ENCODE measurements around the gene SMCHD1.
"Not testable (repeated sequence)": the region's sequence is repeated elsewhere in the genome, so short reads cannot be mapped to it uniquely, and the experiment has no call there.

Gene SMCHD1

DNA sequence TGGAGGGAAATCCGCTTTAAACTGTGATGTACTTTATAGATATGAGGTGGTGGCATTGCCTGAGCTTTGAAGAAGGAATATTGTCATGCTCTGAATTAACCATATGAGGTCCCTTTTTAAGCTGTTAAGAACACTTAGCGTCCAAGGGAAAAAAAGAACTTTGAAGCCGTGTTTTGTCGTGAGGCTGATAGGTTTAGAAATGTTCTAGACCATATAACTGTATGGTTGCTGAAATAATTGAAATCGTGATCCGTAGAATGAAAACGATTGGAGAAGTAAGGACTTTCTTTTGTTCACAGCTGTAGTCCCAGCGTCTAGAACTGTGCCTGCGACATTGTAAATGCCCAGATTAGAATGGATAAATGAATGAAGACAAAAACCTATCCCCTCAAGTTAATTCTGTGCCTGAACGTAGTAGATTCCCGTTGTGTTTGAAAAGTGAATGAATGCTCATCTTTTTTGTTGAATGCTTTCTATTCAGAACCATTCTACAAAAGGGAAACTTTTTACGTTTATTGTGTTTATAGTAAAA is 1.5 kb downstream of the SMCHD1 start:
- DNase-seq (ENCODE audit: low read depth in 3 of 3, low spot score in 1 of 3): no peak

DNA sequence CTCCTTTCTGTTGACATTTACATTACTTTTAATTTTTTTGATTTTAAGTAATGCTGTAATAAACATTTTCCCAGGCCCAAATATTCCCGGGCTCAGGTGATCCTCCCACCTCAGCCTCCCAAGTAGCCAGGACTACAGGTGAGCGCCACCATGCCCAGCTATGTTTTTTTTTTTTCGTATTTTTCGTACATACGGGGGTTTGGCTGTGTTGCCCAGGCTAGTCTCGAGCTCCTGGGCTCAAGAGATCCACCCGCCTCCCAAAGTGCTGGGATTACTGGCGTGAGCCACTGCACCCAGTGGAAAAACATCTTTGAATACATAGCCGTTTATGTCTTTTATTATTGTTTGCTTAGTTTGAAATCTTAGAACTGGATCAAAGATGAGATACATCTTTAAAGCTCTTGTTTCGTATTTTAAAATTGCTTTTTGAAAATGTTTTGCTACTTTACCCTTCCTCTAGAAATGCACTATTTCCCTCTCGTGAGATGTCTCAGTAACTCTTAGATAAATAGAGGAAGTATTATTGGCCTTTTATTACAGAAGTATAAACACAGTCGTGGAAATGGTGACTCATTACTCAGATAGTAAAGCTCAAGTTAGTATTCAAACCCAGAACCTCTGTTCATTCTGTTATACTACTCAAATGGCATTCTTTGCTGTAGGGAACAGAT is 2.4 kb downstream of the SMCHD1 start:
- DNase-seq (ENCODE audit: low read depth in 3 of 3, low spot score in 1 of 3): no peak

DNA sequence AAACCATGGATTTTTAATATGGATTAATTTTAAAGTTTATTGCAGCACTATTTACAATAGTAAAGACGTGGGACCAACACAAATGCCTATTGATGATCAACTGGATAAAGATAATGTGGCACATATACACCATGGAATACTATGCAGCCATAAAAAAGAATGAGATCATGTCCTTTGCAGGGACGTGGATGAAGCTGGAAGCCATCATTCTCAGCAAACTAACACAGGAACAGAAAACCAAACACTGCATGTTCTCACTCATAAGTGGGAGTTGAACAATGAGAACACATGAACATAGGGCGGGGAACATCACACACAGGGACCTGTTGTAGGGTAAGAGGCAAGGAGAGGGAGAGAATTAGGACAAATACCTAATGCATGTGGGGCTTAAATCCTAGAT is 5.3 kb downstream of the SMCHD1 start:
- DNase-seq (ENCODE audit: low read depth in 3 of 3, low spot score in 1 of 3): not testable (repeated sequence)

- not testable (repeated sequence) for DNase-seq (ENCODE audit: low read depth in 3 of 3, low spot score in 1 of 3)
Measured at GRCh38 chr18:2662288-2662687, 6.8 kb downstream of the SMCHD1 start.

GRCh38 chr18:2662990-2663389 is 7.5 kb downstream of the SMCHD1 start:
- DNase-seq (ENCODE audit: low read depth in 3 of 3, low spot score in 1 of 3): no peak

DNA sequence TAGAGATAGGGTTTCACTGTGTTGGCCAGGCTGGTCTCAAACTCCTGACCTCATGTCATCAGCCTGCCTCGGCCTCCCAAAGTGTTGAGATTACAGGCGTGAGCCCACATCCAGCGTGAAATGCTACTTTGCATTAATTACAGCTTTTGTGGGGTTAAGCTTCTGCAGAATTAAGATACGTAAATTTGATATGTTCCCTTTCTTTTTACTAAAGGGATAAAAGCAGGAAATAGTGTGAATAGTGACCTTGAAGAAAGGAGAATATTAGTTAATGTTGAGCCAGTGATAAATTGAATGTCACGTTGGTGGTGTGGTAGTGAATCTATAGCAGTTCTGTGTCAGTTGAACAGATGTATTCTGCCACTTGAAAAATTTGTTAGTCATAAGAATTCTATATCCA is 16.9 kb downstream of the SMCHD1 start:
- no peak for DNase-seq (ENCODE audit: low read depth in 3 of 3, low spot score in 1 of 3)

- DNase-seq (ENCODE audit: low read depth in 3 of 3, low spot score in 1 of 3): no peak
Measured at GRCh38 chr18:2672872-2673271, 17.3 kb downstream of the SMCHD1 start.

DNA sequence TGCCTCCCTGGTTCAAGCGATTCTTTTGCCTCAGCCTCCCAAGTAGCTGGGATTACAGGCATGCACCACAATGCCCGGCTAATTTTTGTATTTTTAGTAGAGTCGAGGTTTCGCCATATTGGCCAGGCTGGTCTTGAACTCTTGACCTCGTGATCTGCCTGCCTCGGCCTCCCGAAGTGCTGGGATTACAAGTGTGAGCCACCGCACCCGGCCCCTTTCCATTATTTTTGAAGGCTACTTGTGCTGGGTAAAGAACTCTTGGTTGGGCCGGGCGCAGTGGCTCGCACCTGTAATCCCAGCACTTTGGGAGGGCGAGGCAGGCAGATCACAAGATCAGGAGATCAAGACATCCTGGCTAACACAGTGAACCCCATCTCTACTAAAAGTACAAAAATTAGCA is 23.4 kb downstream of the SMCHD1 start:
- not testable (repeated sequence) for DNase-seq (ENCODE audit: low read depth in 3 of 3, low spot score in 1 of 3)

DNA sequence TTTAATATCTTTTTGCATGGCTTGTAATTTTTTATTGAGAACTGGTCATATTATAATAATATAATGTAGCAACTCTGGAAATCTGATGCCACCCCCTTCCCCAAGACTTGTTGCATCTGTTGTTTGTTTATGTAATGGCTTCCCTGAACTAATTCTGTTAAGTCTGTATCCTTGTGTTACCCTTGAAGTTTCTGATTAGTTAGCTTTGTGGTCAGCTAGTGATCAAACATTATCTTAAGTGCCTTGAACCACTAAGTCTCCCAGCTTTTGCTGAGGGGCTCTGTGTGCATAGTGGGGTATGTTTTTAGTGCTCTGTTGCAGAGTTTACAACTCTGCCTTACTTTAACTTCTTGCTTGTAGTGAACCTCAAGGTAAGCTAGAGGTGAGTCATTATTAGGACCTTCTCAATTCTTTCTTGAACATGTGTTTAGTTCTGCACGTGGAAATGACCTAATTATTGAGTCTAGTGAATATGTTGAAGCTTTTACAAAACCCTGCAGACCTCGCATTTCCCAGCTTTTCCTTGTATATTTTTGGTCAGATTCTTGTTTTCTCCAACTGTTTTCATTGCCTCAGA is 24.8 kb downstream of the SMCHD1 start:
- DNase-seq (ENCODE audit: low read depth in 3 of 3, low spot score in 1 of 3): no peak

DNA sequence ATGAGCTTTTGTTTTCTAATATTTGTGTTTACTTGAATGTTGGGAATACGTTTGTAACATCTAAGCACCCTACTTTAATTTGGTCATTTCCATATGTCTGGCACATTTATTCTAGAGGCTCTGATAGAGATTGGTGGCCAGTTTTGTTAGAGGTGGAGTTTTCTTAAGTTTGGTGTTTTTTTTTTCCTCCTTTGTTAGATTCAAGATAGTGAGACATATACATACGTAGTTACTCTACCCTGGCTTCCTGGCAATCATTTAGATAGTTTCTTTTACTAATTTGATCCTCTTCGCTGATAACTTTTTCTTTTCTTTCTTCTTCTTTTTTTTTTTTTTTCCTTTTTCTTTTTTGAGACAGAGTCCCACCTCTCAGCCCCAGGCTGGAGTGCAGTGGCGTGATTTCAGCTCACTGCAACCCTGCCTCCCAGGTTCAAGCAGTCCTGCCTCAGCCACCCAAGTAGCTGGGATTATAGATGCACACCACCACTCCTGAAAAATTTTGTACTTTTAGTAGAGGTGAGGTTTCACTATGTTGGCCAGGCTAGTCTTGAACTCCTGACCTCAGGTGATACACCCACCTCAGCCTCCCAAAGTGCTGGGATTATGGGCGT is 26.6 kb downstream of the SMCHD1 start:
- DNase-seq (ENCODE audit: low read depth in 3 of 3, low spot score in 1 of 3): no peak

DNA sequence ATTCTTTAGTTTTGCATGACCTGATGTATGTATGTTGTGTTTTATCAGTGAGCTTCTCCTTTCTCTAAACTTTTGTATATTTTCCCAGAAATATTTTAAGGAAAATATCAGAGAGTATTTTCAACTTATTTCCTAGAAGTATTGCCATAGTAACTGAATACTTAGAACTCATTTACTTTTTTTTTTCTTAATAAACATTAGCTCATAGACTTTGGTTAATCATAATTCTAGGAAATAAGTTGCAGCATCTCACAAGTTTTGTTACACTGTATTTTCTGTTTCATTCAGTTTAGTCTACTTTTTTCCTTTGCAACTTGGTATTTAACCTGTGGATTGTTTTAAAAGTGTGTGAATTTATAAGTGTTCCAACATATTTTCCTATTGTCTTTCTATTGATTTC is 27.5 kb downstream of the SMCHD1 start:
- no peak for DNase-seq (ENCODE audit: low read depth in 3 of 3, low spot score in 1 of 3)

- DNase-seq (ENCODE audit: low read depth in 3 of 3, low spot score in 1 of 3): no peak
Measured at GRCh38 chr18:2686349-2686968, 30.9 kb downstream of the SMCHD1 start.

DNA sequence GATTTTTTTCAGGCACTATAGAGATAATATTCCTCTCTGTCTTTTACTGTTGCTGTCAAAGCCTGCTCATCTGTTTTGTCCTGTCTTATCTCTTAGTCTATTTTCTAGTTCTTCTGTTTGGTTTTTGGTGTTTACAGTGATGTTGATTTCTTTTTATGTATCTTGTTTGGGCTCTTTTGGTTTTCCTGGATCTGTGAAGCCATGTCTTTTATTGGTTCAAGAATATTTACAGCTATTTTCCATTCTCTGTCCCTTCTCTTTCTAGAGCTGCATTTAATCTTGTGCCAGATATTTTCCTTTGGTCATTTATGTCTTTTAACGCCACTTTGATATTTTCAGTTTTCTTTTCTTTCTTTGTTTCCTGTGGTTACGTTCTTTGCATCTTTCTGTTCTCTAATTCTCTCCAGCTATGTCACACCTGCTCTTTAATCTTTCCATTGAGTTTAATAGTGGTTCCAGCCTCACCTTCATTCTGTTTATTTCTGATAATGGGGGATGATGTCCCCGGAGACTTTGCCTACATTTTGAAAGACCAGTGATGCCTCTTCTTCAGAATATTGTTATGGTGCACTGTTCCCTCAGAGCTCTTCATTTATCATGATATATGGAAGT is 32.0 kb downstream of the SMCHD1 start:
- no peak for DNase-seq (ENCODE audit: low read depth in 3 of 3, low spot score in 1 of 3)

DNA sequence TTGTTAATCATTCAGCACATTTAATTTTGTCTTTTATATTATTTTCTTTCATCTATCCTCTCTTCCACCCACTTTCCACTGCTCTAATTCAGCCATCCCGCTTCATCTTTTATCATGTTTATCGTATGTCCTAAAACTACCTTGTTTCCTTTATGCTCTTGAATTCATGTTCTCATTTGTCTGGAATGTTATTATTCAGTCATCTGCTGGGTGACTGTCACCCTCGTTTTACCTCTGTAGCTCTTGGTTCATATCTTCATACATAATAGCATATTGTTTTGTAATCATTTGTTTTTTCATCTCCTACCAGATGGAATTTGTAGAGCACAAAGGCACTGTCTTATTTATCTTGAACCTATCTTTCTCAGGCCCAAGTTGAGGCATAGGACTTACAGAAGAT is 37.0 kb downstream of the SMCHD1 start:
- no peak for DNase-seq (ENCODE audit: low read depth in 3 of 3, low spot score in 1 of 3)

GRCh38 chr18:2697184-2697583 is 41.7 kb downstream of the SMCHD1 start:
- DNase-seq (ENCODE audit: low read depth in 3 of 3, low spot score in 1 of 3): no peak

- no peak for DNase-seq (ENCODE audit: low read depth in 3 of 3, low spot score in 1 of 3)
Measured at GRCh38 chr18:2699001-2699400, 43.5 kb downstream of the SMCHD1 start.

- DNase-seq (ENCODE audit: low read depth in 3 of 3, low spot score in 1 of 3): no peak
Measured at GRCh38 chr18:2704541-2704940, 49.0 kb downstream of the SMCHD1 start.

- DNase-seq (ENCODE audit: low read depth in 3 of 3, low spot score in 1 of 3): no peak
Measured at GRCh38 chr18:2706903-2707302, 51.4 kb downstream of the SMCHD1 start.

- DNase-seq (ENCODE audit: low read depth in 3 of 3, low spot score in 1 of 3): no peak
Measured at GRCh38 chr18:2707551-2708168, 52.1 kb downstream of the SMCHD1 start.

DNA sequence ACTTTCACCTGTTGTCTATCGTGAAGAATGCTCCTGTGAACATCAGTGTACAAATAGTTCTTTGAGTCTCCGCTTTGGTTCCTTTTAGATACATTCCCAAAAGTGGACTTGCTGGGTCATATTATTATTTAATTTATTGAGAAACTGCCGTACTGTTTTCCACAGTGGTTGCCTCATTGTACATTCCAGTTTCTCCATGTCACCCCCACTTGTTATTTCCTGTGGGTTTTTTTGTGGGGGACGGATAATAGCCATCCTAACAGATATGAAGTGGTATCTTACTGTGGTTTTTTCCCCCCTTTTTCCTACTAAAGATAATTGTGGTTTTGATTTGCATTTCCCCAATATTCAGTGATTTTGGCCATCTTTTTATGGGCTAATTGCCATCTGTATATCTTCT is 53.8 kb downstream of the SMCHD1 start:
- no peak for DNase-seq (ENCODE audit: low read depth in 3 of 3, low spot score in 1 of 3)

- no peak for DNase-seq (ENCODE audit: low read depth in 3 of 3, low spot score in 1 of 3)
Measured at GRCh38 chr18:2714140-2714539, 58.6 kb downstream of the SMCHD1 start.
